NCI-H1930 (cell line): Measurements from ENCODE around the gene URI1.
"Not testable (repeated sequence)": the region's sequence is repeated elsewhere in the genome, so short reads cannot be mapped to it uniquely, and the experiment has no call there.

Experiments
- DNase-seq, 2 experiments: peaks; one replicate each; lab custom pipeline; 2025; lab: John Stamatoyannopoulos, UW

URI1 gene

GRCh38 chr19:29941828-29942403 lies at the start of gene URI1:
Gene URI1, plus strand, starts transcription at chr19:29942239. Its CDS starts 309 bp downstream, at chr19:29942548.
- peak; percentile 80 to 92 for DNase-seq

- no peak for DNase-seq
Observed at GRCh38 chr19:29893606-29894284, 48.3 kb upstream of the URI1 start.

- DNase-seq, result no peak
Observed at GRCh38 chr19:29896802-29897201, 45.2 kb upstream of the URI1 start.

- DNase-seq, result no peak
Observed at GRCh38 chr19:29897466-29897865, 44.6 kb upstream of the URI1 start.

- DNase-seq, result no peak
Observed at GRCh38 chr19:29904017-29904416, 38.0 kb upstream of the URI1 start.

GRCh38 chr19:29908963-29909944 lies 32.8 kb upstream of the URI1 start:
- DNase-seq, result no peak

- DNase-seq, result no peak
Observed at GRCh38 chr19:29914933-29915332, 27.1 kb upstream of the URI1 start.

- not testable (repeated sequence) for DNase-seq
Observed at GRCh38 chr19:29915832-29916231, 26.2 kb upstream of the URI1 start.

- no peak for DNase-seq
Observed at GRCh38 chr19:29917911-29918310, 24.1 kb upstream of the URI1 start.

- DNase-seq, result no peak
Observed at GRCh38 chr19:29918891-29919290, 23.1 kb upstream of the URI1 start.

GRCh38 chr19:29922972-29923371 lies 19.1 kb upstream of the URI1 start:
- DNase-seq, result no peak

GRCh38 chr19:29923653-29924052 lies 18.4 kb upstream of the URI1 start:
- no peak for DNase-seq

- DNase-seq, result no peak
Observed at GRCh38 chr19:29926031-29926430, 16.0 kb upstream of the URI1 start.

- no peak for DNase-seq
Observed at GRCh38 chr19:29926801-29927200, 15.2 kb upstream of the URI1 start.

GRCh38 chr19:29927944-29928625 lies 14.0 kb upstream of the URI1 start:
- no peak for DNase-seq

- no peak for DNase-seq
Observed at GRCh38 chr19:29928831-29929230, 13.2 kb upstream of the URI1 start.

- DNase-seq, result no peak
Observed at GRCh38 chr19:29934257-29934656, 7.8 kb upstream of the URI1 start.

GRCh38 chr19:29934781-29935180 lies 7.3 kb upstream of the URI1 start:
- no peak for DNase-seq

- DNase-seq, result no peak
Observed at GRCh38 chr19:29936409-29936808, 5.6 kb upstream of the URI1 start.

- DNase-seq, result no peak
Observed at GRCh38 chr19:29939628-29940027, 2.4 kb upstream of the URI1 start.

GRCh38 chr19:29940971-29941585 lies 961 bp upstream of the URI1 start:
- DNase-seq, result no peak
